ENCODE measurements around the gene FYB2.

Gene FYB2

DNA sequence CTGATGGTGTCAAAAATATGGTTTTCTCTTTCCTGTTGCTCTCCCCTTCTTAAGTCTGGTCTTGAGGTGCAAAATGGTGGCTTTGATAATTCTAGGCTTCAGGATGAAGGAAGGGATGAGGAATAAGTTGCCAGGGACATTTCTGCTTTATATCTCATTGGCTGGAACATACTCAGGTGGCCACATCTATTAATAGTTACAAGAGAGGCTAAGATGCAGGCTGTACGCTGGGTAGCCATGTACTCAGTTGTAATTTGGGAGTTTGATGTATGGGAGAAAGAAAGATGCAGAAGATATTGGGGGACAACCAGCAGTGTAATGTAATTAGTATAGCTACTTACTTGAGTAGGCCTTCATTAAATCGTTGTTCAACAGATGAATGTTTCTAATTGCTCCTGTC lies 148.9 kb downstream of the FYB2 start:
- H3K9ac ChIP-seq (ENCODE audit: low read length in 5 of 5) = no peak overlapping the region
- H3K9me3 ChIP-seq (ENCODE audit: control insufficient read depth in 5 of 5, low read length in 5 of 5) = no peaks in the 10 kb centered on the region
- H3K36me3 ChIP-seq (ENCODE audit: control insufficient read depth in 5 of 5, insufficient read depth in 5 of 5, low read length in 5 of 5) = no peaks in the 10 kb centered on the region
- no peak overlapping the region for H3K4me3 ChIP-seq (ENCODE audit: low read depth in 1 of 5, low read length in 5 of 5)
- H3K4me1 ChIP-seq (ENCODE audit: control insufficient read depth in 5 of 5, insufficient read depth in 5 of 5, low read length in 5 of 5) = no peaks in the 10 kb centered on the region
- H3K27me3 ChIP-seq (ENCODE audit: control insufficient read depth in 5 of 5, insufficient read depth in 4 of 5, low read length in 5 of 5) = peaks cover 0 to 3% (median 0%) of the 10 kb centered on the region in 5 donors
- H3K27ac ChIP-seq (ENCODE audit: low read depth, low read length) = no peak overlapping the region
